Endothelial cell of umbilical vein (primary cell): ENCODE results near the gene ELP6.
"Not testable (repeated sequence)": the region's sequence is repeated elsewhere in the genome, so short reads cannot be mapped to it uniquely, and the experiment has no call there.

ENCODE experiments used
- EZH2 ChIP-seq: IDR thresholded peaks from 2 replicates; pipeline ENCODE4 v1.6.1; 2012; ENCODE audit warnings: borderline replicate concordance, low read depth, mild to moderate bottlenecking, moderate library complexity, low read length, inconsistent platforms; ENCODE audit not compliant: severe bottlenecking
- FOS ChIP-seq: IDR thresholded peaks from 2 replicates; pipeline ENCODE4 v1.6.1; 2011; ENCODE audit warnings: mild to moderate bottlenecking, low read length, moderate library complexity, borderline replicate concordance; ENCODE audit not compliant: insufficient read depth
- POLR2A ChIP-seq: IDR thresholded peaks from 2 replicates; pipeline ENCODE4 v1.6.1; 2012; ENCODE audit warnings: low read depth, mild to moderate bottlenecking, control low read depth, low read length
- POLR2AphosphoS5 ChIP-seq: IDR thresholded peaks from 2 replicates; pipeline ENCODE4 v1.6.1; 2012; ENCODE audit warnings: low read depth, mild to moderate bottlenecking, control low read depth, low read length, moderate library complexity; ENCODE audit not compliant: insufficient read depth
- TF ChIP-seq, protein P1 (sequence below), 2 donors: IDR thresholded peaks; 1 replicate in 1 of 2; 2 replicates in 1 of 2; pipeline ENCODE4 v1.5.1; 2011; ENCODE audit warnings: low read length in 2 of 2, mild to moderate bottlenecking in 2 of 2, moderate library complexity in 2 of 2, control low read depth in 1 of 2, inconsistent platforms in 1 of 2, low read depth in 1 of 2; ENCODE audit not compliant: insufficient read depth in 1 of 2; ENCODE audit errors: extremely low read depth in 1 of 2

- TF ChIP-seq, protein P1, sequence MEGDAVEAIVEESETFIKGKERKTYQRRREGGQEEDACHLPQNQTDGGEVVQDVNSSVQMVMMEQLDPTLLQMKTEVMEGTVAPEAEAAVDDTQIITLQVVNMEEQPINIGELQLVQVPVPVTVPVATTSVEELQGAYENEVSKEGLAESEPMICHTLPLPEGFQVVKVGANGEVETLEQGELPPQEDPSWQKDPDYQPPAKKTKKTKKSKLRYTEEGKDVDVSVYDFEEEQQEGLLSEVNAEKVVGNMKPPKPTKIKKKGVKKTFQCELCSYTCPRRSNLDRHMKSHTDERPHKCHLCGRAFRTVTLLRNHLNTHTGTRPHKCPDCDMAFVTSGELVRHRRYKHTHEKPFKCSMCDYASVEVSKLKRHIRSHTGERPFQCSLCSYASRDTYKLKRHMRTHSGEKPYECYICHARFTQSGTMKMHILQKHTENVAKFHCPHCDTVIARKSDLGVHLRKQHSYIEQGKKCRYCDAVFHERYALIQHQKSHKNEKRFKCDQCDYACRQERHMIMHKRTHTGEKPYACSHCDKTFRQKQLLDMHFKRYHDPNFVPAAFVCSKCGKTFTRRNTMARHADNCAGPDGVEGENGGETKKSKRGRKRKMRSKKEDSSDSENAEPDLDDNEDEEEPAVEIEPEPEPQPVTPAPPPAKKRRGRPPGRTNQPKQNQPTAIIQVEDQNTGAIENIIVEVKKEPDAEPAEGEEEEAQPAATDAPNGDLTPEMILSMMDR (IDR thresholded peaks at IDR 0.05; ENCODE audit: extremely low read depth in 1 of 2, insufficient read depth in 1 of 2, low read depth in 1 of 2, low read length in 2 of 2): not testable (repeated sequence)
- TF ChIP-seq POLR2A, FOS, POLR2AphosphoS5, EZH2: not testable (repeated sequence)
Measured at GRCh38 chr3:47505267-47505666, 8.2 kb downstream of the ELP6 start.
